ENCODE results near the gene CHAC1. TPM values are rescaled to one million over a fixed set of nuclear protein-coding genes. Genes with fewer than 3 reads are reported as not detected.

CHAC1 gene
- polyA plus RNA-seq, 4 donors, result 3.2 to 4.4 (median 3.9) TPM

- DNase-seq (ENCODE audit: low read depth in 4 of 4, low spot score in 3 of 4), result no peak
These were observed 27.9 kb downstream of the CHAC1 start for GRCh38 chr15:40981186-40981585.

- DNase-seq (ENCODE audit: low read depth in 4 of 4, low spot score in 3 of 4), result no peak
These were observed 29.6 kb downstream of the CHAC1 start for GRCh38 chr15:40982855-40983254.

DNA sequence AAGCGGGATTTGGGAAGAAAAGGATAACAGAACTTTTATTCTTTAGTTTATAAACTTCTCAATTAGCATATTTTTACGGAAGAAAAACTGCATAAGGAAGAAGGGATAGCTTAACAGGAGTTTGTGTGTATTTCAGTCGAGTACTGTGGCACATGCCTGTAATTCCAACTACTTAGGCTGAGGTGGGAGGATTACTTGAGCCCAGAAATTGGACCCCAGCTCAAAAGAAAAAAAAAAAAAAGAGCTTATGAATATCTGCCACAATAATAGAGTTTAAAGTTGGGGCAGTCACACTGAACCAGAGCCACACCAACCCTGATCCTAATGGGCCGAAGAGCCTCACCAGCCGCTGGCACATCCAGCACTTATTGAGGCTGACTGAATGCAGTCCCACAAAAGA lies 31.1 kb downstream of the CHAC1 start:
- DNase-seq (ENCODE audit: low read depth in 4 of 4, low spot score in 3 of 4), result no peak

DNA sequence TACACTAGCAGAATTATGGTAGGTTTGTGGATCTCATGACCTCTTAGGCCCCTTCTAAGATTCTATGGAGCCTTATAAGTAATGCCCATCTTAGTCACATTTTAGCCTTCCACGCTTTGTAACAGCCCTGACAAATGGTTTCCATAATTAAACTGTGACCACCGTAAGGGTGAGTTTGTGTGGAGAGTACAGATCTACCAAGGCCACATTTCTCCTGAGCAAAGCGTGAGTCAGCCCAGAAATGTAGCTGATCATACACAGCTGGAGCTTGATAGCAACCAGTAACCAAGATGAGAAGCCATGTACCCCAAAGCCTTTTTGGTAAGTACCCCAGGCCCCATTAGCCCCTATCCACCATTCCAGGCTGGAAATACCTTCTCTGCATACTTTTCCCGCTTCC lies 31.7 kb downstream of the CHAC1 start:
- DNase-seq (ENCODE audit: low read depth in 4 of 4, low spot score in 3 of 4), result no peak

GRCh38 chr15:40985541-40986330 lies 32.5 kb downstream of the CHAC1 start:
- no peak for DNase-seq (ENCODE audit: low read depth in 4 of 4, low spot score in 3 of 4)

DNA sequence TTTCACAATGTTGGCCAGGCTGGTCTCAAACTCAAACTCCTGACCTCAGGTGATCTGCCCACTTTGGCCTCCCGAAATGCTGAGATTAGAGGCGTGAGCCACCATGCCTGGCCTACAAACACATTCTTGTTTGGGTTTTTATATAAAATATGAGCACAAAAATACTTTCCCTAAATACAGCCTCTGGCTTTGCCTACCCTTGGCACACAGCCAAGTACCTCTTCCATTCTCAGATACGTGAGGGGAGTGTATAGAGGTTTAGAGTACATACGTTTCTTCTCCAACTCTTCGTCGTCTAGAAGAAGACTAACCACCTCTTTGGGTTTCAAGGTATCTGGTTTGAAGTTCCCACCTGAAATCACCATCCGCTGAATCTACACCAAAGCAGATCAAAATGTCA lies 33.5 kb downstream of the CHAC1 start:
- no peak for DNase-seq (ENCODE audit: low read depth in 4 of 4, low spot score in 3 of 4)

- DNase-seq (ENCODE audit: low read depth in 4 of 4, low spot score in 3 of 4), result no peak
These were observed 34.9 kb downstream of the CHAC1 start for GRCh38 chr15:40988156-40988555.

DNA sequence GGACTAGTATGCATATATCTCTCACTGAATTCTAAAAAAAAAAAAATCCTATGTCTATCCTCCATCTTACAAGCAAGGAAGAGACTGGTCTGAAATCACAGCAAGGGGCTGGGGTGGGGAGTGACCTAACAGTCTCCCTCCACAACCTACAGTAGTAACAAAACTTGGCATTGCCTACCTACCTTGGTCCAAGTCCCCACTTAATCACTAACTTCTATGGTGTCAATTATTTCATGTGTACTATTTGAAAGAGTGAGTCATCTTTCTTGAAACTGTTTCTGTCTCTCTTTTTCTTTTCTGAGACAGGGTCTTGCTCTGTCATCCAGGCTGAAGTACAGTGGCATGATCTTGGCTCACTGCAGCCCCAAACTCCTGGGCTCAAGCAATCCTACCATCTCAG lies 36.8 kb downstream of the CHAC1 start:
- DNase-seq (ENCODE audit: low read depth in 4 of 4, low spot score in 3 of 4), result no peak

DNA sequence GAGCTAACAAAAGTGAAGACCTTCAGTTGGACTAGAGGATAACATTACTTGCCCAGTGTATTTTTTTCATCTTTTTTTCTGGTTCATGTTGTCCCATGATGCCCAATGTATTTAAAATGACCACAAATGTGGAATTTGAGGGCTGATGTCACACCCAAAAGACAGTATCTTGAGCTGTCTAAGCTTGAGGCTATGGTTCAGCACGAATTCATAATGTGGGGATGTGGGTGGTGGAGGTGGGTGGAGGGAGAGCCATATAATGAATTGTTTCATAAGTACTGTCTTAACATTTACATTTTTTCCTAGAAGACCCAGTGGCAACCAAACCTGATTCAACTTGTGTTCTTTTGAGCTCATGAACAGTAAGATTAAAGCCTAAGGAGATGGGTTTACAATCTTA lies 37.5 kb downstream of the CHAC1 start:
- DNase-seq (ENCODE audit: low read depth in 4 of 4, low spot score in 3 of 4), result no peak

DNA sequence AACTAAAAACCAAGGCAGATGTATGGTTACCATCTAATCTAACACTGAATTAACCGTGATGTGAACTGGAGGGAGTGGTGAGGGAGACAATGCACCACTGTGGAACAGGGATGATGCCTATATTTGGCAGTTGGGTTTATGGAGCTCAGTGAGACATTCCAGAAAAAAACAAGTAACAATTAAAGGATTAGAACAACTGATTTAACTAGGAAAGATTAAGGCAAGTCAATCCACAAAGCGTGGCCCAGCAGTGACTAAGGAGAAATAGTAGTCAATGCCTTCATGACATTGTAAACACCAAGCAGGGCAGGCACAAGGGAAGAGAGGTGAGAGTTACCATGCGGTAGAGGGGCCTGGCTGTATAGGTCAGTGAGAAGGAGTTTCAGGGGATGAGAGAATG lies 38.1 kb downstream of the CHAC1 start:
- no peak for DNase-seq (ENCODE audit: low read depth in 4 of 4, low spot score in 3 of 4)

GRCh38 chr15:40992241-40992741 lies 39.0 kb downstream of the CHAC1 start:
- DNase-seq (ENCODE audit: low read depth in 4 of 4, low spot score in 3 of 4), result peak; percentile 37 to 53 (median 46)

- no peak for DNase-seq (ENCODE audit: low read depth in 4 of 4, low spot score in 3 of 4)
These were observed 39.6 kb downstream of the CHAC1 start for GRCh38 chr15:40992825-40993224.

- no peak for DNase-seq (ENCODE audit: low read depth in 4 of 4, low spot score in 3 of 4)
These were observed 42.4 kb downstream of the CHAC1 start for GRCh38 chr15:40995656-40996055.

DNA sequence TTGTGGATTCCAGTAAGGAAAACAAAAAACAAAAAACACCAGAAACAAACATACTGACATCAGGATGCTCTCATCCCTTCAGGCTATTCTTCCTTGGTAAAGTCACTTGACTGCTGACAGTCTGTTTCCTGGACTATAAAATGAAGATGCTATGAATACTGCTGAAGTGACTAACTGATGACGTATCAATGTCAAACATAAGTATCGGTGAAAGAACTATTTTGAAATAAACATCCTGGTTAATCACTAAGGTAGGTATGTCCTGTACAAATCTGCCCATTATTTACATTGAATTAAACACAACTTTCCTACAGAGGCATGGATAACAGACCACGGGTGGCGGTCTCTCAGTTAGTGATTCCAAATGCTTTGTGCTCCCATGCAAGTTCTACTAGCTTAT lies 45.9 kb downstream of the CHAC1 start:
- no peak for DNase-seq (ENCODE audit: low read depth in 4 of 4, low spot score in 3 of 4)

DNA sequence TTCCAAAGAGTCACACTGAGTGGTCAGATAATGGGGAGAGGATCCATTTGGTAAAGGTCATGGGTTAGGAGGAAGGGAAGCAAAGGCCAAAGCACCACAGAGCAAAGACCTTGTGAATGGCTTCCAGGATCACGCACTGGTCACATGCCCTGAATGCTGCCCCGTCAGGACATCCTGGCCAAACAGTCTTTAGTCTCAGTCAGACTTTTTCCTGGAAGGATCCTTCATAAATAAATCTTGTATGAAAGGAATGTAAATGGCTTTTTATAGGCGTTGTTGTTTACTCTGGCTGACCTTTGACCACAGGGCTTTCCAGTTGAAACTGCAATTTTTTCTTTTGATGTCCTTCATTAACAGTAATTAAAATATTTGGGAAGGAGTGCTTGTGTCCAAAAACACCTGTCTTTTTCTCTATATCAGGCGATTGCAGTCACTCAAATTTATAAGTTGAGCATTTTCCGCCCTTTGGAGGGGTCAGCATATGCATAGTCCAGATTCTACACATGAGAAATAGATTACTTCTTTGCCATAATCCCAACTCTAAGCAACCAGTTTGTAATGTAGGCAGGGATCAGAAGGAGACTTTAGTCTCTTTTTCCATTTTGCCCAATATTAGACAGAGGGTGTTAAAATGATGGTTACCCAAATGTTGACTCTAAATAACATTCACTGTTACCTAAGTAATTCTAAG lies 48.4 kb downstream of the CHAC1 start:
- no peak for DNase-seq (ENCODE audit: low read depth in 4 of 4, low spot score in 3 of 4)

- DNase-seq (ENCODE audit: low read depth in 4 of 4, low spot score in 3 of 4), result no peak
These were observed 51.2 kb downstream of the CHAC1 start for GRCh38 chr15:41004490-41004889.

Other genes starting within 250 kb of the CHAC1 start
- gene RMDN3, start 198.2 kb upstream of the CHAC1 start, polyA plus RNA-seq (ENCODE audit: insufficient read length in 4 of 4), result 10 to 100 TPM; 38.9 to 43.9 (median 39.2) TPM
- gene GCHFR, start 189.4 kb upstream of the CHAC1 start, polyA plus RNA-seq (ENCODE audit: insufficient read length in 4 of 4), result 10 to 100 TPM; 33.4 to 59.2 (median 36.9) TPM
- gene C15orf62, start 183.5 kb upstream of the CHAC1 start, polyA plus RNA-seq (ENCODE audit: insufficient read length in 4 of 4), result 1 to 10 TPM; 2.0 to 2.8 (median 2.2) TPM
- 10 to 100 TPM; 25.4 to 28.4 (median 28.0) TPM for gene ZFYVE19, start 146.4 kb upstream of the CHAC1 start, polyA plus RNA-seq (ENCODE audit: insufficient read length in 4 of 4)
- gene DNAJC17, start 146.0 kb upstream of the CHAC1 start, polyA plus RNA-seq (ENCODE audit: insufficient read length in 4 of 4), result 10 to 100 TPM; 34.2 to 40.4 (median 35.9) TPM
- gene PPP1R14D, start 124.8 kb upstream of the CHAC1 start, polyA plus RNA-seq (ENCODE audit: insufficient read length in 4 of 4), result under 1 TPM; 0.46 to 0.61 (median 0.52) TPM
- gene SPINT1, start 109.4 kb upstream of the CHAC1 start, polyA plus RNA-seq (ENCODE audit: insufficient read length in 4 of 4), result 10 to 100 TPM; 61.5 to 79.5 (median 71.2) TPM
- 1 to 10 TPM; 1.8 to 2.6 (median 2.1) TPM for gene RHOV, start 79.2 kb upstream of the CHAC1 start, polyA plus RNA-seq (ENCODE audit: insufficient read length in 4 of 4)
- gene VPS18, start 59.0 kb upstream of the CHAC1 start, polyA plus RNA-seq (ENCODE audit: insufficient read length in 4 of 4), result 10 to 100 TPM; 15.3 to 19.7 (median 16.8) TPM
- 1 to 10 TPM; 6.9 to 10.0 (median 9.2) TPM for gene DLL4, start 24.1 kb upstream of the CHAC1 start, polyA plus RNA-seq (ENCODE audit: insufficient read length in 4 of 4)
- gene INO80, start 162.8 kb downstream of the CHAC1 start, polyA plus RNA-seq (ENCODE audit: insufficient read length in 4 of 4), result 10 to 100 TPM; 20.1 to 22.9 (median 21.5) TPM